Brain pericyte (primary cell): ENCODE measurements around the gene KCP.
"Not testable (repeated sequence)": the region's sequence is repeated elsewhere in the genome, so short reads cannot be mapped to it uniquely, and the experiment has no call there.

Experiments
- DNase-seq: peaks from one replicate; pipeline ENCODE4 v3.0.0-alpha.2; 2012; ENCODE audit warnings: low read depth, low spot score

The KCP gene

DNA sequence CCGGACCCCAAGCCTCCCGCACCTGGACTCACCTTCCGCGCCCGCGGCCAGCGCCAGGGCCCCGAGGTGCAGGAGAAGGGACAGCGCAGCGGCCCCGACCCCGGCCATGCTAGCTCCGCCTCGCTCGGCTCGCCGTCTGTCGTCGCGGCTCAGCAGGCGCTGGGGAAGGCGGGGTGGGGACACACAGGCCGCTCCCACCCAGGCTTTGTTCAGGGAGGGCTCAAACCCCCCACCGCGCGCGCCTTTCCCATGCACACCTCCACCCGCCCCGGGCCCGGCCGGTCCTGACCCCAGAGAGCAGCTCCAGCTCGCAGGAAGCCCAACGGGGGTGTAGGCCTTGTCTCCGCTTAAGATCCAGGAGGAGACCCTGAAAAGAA lies at the start of gene KCP:
KCP (minus strand) TSS at position 141 of the 377 bp plus-strand sequence; CDS start at position 108, 33 bp downstream.
- DNase-seq = no peak

DNA sequence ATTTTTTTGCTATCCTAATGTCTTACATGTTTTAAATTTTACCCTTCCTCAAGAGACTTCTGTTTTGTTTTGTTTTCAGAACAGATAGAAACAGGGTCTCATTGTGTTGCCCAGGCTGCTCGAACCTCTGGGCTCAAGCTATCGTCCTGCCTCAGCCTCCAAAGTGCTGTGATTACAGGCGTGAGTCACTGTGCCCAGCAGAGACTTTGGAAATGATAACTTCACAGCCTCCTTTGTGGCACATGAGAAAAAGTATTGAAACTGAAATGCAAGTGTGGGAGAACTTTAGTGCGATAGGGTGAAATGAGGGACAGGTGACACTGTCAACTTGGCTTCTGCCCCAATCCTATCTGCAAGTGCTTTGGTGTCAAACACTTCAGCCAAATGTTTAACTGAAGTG lies 48.8 kb upstream of the KCP start:
- DNase-seq = no peak

DNA sequence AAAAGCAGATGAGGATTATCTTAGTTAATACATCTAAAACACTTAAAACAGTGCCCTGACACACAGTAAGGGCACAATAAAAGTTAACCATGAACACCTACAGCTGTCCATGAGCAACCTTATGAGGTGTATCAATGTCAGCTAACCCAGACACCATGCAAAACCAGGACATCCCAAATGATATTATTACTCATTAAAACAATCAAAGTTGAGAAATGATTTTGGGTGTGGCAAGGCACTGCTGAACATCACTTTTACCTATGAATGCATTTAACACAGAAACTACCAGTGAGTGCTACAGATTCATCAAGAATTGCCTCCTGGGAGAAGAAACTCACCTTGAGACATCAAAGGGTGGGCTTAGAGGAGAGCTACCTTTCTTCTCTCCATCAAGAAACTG lies 45.5 kb upstream of the KCP start:
- DNase-seq = no peak

DNA sequence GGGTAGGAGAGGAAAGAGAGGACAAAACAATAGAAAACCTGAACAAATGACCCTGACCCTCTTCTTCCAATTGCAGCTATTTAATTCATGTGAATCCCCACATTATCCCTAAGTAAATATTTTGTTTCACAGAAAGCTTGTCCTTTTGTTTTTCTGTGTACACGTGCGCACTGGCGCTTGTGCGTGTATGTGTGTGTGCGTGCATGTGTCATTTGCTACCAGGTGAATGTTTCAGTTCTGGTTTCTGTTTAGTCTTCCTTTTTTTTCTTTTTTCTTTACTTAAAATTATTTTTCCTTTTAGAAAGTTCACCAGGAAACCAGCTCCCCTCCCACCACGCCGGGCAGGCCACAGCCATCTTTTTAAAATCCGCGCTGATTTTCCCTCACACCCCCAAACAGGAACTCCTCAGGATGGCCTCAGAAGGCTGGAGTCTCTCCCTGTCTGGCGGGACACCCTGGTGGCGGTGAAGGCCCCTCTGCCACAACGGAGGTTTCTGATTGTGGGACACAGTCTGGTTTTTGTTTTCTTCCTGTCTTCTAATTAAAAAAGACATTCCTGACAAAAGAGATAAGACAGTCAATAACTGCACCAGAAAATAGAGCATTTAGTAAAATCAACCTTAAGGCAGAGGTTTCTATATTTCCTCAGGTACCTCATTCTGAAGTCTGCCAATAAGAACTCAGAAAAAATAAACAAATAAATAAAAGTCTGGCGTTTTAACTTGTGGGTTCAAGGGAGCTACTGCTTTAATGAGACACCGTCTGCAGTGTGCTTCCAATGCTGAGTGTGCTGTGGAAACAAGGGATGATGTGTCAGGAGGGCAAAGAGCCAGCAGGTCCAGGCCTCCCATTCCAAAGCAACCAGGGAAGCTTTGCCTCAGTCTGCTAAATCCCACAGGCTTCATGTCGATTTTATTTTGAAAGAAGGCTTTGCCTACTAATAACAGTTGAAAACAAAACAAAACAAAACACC lies 44.6 kb upstream of the KCP start:
- DNase-seq = no peak

DNA sequence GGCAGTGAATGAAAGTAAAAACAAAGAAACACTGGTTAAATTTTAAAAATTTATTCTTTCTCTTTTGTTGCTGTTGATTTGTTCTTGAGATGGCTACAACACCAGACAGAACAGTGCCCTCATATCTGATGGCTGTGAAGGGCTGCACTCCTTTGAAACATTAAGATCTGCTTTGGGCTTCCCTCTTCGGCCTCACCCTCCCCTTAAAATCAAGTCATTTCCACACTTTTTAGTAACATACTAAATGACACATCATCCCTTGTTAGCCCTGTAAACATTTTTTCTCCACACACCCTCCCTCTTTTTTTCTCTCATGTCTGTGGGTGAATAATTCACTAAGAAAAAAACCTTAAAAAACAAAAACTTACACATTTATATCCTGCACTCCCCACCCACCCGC lies 43.6 kb upstream of the KCP start:
- no peak for DNase-seq

DNA sequence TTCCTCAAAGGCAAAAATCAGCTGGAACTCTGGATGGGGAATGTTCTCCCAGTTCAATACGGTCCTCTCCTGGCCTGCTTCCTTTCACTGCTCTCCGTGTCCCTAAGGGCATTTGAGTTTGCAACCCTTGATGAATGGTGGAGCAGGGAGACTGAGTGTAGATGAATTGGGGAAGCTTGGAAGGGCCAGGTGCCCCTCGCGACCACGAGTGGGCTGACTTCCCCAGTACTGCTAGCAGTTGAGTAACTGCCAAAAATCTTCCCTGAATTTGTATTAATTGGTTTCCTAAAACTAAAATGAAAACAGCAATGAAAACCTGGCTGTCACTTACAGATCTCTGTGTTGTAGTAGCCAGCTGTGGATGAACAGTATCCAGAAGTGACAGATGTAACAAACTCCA lies 40.8 kb upstream of the KCP start:
- DNase-seq = no peak

DNA sequence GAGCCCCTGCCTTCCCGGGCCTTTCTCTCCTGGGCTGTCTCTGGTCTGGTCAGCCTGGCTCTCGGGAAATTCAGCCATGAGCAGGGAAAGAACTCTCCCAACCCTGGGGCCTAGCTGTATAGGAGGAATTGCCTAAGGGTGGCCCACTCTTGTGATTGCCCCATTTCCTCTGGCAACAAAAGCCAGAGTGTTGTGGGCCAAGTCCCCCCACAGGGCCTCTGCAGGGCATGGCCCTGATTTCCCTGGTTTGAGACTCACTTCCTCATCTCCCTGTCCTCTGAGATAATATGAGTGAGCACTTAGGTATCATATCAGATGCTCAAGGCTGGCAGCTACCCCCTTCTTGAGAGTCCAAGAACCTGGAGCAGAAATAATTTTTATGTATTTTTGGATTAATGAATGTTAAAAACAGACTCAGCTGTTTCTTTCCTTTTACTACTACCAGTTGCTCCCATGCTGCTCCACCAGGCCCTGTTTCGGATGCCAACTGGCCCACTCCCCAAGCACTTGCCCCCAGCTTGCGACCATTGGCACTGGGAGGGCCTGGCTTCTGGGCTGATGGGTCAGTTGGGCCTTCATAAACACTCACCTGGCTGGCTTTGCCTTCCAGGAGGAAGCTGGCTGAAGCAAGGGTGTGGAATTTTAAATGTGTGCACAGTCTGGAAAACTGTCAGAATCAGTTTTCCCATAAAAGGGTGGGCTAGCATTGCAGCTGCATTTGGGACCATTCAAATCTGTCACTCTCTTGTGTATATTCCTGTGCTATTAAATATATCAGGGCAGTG lies 38.7 kb upstream of the KCP start:
- DNase-seq = no peak

DNA sequence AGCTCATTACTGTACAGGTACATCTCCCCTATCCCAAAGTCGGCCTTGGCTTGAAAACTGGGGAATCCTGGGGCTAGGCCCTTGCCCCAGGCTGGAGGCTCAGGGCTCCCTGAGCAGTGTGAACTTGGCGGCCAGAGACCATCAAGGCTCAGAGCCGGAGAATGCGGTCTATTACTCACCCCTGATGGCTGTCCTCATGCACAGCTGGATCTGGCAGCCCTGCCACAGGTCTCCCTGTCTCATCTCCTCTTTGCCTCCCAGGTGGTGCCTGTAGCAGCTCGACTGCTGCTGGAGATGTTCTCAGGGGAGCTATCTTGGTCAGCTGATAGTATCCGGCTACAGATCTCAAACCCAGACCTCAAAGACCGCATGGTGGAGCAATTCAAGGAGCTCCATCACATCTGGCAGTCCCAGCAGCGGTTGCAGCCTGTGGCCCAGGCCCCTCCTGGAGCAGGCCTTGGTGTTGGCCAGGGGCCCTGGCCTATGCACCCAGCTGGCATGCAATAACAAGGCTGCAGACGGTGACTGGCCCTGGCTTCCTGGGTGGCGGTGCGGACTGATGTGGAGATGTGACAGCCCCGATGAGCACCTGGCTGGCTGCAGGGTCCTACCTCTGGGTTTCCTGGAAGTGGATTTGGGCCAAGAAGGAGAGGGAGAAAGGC lies 37.9 kb upstream of the KCP start:
- DNase-seq = no peak

DNA sequence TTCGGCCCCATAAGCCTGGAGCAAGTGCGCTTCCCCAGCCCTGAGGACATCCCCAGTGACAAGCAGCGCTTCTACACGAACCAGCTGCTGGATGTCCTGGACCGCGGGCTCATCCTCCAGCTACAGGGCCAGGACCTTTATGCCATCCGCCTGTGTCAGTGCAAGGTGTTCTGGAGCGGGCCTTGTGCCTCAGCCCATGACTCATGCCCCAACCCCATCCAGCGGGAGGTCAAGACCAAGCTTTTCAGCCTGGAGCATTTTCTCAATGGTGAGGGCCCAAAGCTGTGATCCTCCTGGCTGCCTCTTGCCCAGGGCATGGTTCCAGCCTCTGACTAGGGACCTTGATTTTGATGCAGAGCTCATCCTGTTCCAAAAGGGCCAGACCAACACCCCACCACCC lies 37.3 kb upstream of the KCP start:
- no peak for DNase-seq

DNA sequence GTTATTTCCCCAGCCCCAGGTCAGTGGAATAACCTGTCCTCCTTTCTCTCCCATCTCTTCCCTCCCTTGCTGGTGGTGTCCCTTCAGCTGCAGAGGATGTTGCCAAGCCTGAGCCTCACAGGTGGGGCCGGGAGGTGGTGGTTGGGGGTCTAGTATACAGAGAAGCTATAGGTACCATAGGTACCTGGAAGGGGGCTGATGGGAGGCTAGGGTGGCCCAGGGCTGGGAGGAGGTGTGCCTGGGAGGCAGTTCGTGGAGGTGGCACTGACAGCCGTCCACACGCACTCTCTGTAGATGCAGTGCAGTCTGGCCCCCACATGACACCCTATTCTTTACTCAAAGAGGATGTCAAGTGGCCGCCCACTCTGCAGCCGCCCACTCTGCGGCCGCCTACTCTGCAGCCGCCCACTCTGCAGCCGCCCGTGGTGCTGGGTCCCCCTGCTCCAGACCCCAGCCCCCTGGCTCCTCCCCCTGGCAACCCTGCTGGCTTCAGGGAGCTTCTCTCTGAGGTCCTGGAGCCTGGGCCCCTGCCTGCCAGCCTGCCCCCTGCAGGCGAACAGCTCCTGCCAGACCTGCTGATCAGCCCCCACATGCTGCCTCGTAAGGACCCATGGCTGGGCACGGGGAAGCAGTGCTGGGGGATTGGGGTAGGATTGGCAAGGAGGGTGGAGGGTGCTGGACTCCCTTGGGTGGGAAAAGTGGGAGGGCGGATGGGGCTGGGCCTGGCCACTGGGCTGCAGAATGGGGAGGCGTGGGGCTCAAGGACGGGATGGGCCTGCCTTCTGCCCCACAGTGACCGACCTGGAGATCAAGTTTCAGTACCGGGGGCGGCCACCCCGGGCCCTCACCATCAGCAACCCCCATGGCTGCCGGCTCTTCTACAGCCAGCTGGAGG lies 36.7 kb upstream of the KCP start:
- DNase-seq = no peak

DNA sequence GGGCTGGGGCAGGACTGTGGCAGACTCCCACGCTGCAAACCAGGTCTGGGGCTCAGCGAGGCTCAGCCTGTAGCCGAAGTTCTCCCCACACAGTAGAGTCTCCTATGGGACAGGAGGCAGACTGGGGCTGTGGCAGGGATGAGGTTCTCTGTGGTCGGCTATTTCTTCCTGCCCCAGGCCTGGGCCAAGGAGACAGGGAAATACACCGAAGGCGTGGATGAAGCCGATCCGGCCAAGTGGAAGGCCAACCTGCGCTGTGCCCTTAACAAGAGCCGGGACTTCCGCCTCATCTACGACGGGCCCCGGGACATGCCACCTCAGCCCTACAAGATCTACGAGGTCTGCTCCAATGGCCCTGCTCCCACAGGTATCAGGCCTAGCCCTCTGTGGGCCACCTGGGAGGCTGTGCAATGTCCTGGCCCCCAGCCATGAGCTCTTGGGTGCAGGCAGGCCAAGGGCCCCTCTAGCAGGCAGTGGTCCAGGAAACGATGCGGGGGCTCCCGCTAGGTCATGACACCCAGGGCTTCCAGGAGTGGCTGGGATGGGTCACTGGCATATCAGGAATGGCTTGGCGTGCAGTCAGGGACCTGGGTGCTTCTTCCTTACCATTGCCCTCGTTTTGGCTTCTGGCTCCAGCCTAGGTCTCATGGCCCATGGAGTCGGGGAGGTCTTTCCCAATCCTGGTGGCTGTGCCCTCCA lies 35.3 kb upstream of the KCP start:
- no peak for DNase-seq

DNA sequence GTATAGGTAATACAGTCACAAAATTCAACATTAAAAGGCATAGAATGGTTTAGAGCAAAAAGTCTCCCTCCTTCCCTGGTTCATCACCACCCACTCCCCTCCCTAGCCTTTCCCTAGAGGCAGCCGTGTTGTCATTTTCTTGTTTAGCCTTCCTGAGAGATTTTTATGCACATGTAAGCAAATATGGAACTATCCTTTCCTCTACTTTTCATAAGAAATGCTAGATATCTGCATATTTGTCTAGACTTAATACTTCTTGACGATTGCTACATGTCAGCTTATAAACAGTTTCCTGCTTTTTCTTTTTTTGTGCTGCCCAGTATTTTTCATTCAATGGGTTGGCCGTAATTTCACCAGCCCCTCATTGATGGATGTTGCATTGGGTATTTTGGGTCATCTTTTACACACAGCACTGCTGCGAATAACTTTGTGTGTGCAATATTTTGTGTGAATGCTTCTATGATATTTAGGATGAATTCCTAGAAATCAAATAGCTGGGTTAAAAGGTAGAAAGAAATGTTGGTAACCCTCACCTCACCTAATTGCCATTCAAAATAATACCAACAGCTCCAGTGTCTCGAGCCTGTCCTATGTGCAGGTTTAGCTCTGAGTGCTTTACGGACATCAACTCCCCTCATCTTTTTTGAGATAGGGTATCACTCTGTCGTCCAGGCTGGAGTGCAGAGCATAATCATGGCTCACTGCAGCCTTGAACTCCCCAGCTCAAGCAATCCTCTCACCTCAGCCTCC lies 34.2 kb upstream of the KCP start:
- DNase-seq = no peak

DNA sequence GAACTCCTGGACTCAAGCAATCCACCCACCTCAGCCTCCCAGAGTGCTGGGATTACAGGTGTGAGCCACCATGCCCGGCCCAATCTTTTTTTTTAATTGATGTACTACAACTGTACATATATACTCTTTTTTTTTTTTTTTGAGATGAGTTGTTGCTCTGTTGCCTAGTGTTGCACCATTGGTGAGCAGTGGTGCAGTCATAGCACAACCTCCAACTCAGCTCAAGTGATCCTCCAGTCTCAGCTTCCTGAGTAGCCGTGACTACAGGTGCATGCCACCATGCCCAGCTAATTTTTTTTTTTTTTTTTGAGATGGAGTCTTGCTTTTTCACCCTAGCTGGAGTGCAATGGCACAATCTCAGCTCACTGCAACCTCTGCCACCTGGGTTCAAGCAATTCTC lies 32.7 kb upstream of the KCP start:
- DNase-seq = not testable (repeated sequence)

DNA sequence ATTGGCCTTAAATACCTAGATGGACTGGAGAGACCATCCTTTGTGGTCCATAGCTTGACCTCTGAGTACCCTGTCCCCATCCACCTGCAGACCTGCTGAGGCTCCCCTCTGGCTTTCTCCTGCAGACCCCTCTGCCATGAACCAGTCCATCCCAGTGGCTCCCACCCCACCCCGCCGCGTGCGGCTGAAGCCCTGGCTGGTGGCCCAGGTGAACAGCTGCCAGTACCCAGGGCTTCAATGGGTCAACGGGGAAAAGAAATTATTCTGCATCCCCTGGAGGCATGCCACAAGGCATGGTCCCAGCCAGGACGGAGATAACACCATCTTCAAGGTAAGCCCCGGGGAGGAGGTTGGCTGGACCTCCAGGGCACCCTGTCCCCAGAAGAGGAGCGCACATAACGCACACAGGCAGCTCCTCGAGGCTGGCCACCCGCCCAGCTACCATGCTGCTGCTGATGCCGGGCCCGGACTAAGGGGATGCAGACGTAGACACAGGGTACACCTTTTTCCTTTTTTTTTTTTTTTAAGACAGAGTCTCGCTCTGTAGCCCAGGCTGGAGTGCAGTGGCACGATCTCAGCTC lies 31.5 kb upstream of the KCP start:
- no peak for DNase-seq

DNA sequence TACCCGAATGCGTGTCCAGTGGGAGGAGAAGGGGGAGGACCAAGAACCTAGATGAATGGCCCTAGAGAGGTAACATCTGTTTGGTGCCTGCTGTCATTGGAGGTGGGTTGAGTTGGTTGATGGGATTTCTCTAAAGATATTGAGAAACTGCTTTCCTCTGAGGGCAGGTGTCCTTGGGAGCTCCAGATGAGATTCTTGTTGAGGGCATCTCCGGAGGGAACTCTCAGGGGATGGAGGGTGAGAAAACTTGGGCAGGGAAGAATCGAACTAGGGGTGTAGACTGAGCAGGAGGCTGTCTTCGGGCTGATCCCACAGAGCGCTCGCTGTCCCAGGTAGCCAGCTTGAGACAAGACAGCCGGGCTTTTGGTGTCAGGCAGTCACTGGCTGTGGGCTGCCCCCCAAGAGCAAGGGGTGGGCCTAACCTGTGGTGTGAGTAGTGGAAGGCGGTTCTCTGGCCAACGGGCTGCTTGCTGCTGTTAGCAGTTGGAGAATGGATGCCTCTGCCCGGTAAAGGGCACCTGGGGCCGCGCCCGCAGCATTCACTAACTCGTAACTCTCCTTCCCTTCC lies 30.9 kb upstream of the KCP start:
- no peak for DNase-seq

DNA sequence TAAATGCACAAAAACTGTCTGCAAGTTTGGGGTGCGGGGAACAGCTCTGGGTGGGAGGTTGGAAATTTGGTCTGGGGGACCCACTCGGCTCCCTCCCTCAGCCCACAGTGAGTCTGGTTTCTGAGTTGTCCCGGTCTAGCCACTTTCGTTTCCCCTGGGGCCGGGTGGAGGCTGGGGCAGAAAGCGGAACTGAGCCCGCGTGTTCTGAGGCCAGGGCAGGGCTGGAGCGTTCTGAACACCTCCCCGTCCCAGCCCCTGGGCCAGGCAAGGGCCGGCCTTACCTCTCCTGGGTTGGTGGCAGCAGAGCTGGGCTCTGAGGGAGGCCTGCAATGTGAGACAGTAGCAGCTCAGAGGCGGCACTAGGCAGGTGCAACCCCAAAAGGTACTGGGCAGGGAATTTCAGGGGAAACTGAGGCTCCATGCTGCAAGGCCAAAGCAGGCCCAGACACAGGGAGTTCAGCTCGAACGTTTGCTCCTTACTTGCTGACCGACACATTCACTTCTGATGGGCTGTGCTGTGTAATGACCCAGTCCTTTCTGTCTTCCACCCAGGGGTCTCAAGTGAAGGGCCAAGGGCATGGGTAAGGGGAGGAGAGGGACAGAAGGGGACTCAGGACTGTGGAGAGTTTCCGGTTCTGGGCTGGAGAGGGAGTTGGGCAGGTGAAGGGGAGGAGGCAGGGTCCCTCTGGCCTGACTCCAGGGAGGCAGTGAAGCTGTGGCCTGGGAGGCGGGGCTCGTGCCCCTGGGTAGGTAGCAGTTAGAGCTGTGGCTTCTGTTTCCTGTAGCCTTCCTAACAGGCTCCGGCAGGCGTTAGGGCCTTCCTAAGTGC lies 30.2 kb upstream of the KCP start:
- DNase-seq = no peak

DNA sequence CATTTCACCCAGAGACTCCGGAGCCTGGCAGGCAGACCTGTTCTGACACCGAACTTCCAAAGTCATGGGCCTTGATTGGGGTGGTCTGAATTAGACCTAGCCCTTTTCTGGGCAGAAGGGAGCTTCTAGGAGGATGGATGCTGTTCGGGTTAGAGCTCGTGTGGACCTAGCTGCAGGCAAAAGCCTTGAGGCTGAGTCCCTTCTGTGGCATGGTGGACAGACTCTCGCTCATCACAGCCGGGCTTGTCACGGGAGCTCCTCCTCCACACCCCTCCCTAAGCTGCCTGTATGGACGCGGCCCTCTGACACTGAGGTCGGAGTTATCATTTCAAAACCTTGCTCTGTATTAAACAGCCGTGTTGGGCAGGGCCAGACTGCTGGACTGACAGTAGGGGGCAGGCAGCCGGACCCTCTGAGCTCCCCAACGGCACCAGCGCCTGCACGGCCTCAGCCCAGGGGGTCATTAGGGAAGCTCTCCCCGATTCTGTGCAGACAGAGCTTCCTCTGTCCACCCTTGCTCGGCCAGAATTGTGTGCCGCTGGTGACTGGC lies 29.4 kb upstream of the KCP start:
- DNase-seq = no peak
